ENCODE data around the gene CALML6.

GRCh38 chr1:1921901-1922701, 7.0 kb downstream of the CALML6 start:
- no peak for TF ChIP-seq CTCF (IDR thresholded peaks at IDR 0.05)
- no peak for TF ChIP-seq POLR2A (IDR thresholded peaks at IDR 0.05)
- TF ChIP-seq EP300 (IDR thresholded peaks at IDR 0.05), result no peak

Measured in tibial nerve (tissue), 4 donors.